ENCODE measurements around the gene PCGF3.
"Not testable (repeated sequence)": the region's sequence is repeated elsewhere in the genome, so short reads cannot be mapped to it uniquely, and the experiment has no call there.

PCGF3 gene

GRCh38 chr4:773214-773613 is 67.6 kb downstream of the PCGF3 start:
- no peak overlapping the region for H3K27ac ChIP-seq

GRCh38 chr4:774419-775092 is 68.9 kb downstream of the PCGF3 start:
- DNase-seq (ENCODE audit: low read depth, low spot score); H3K27ac ChIP-seq: not testable (repeated sequence)

More at GRCh38 chr4:773214-773613, 67.6 kb downstream of the PCGF3 start:
- DNase-seq (ENCODE audit: low read depth, low spot score) = no peak

DNA sequence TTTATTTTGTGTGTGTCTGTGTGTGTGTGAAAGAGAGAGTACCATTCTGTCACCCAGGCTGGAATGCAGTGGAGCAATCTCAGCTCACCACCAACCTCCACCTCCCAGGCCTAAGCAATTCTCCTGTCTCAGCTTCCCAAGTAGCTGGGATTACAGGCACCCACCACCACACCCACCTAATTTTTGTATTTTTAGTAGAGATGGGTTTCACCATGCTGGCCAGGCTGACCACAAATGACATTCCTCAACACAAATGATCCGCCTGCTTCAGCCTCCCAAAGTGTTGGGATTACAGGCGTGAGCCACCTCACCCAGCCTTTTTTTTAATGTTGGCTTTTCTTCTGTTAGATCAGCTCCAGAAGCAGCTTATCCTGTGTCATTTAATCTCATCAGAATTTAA is 69.9 kb downstream of the PCGF3 start:
- DNase-seq (ENCODE audit: low read depth, low spot score); H3K27ac ChIP-seq: not testable (repeated sequence)

GRCh38 chr4:776743-777441 is 71.3 kb downstream of the PCGF3 start:
- no peak for DNase-seq (ENCODE audit: low read depth, low spot score)

GRCh38 chr4:777520-778262 is 72.1 kb downstream of the PCGF3 start:
- DNase-seq (ENCODE audit: low read depth, low spot score) = no peak
- H3K27ac ChIP-seq = no peak overlapping the region

More at GRCh38 chr4:776743-777441, 71.3 kb downstream of the PCGF3 start:
- H3K27ac ChIP-seq = no peak overlapping the region

- DNase-seq (ENCODE audit: low read depth, low spot score) = no peak
These were observed 73.9 kb downstream of the PCGF3 start for GRCh38 chr4:779555-779954.

GRCh38 chr4:780255-780654 is 74.6 kb downstream of the PCGF3 start:
- DNase-seq (ENCODE audit: low read depth, low spot score) = not testable (repeated sequence)
- peak overlapping the region; percentile 85 for H3K27ac ChIP-seq

More at GRCh38 chr4:779555-779954, 73.9 kb downstream of the PCGF3 start:
- no peak overlapping the region for H3K27ac ChIP-seq

DNA sequence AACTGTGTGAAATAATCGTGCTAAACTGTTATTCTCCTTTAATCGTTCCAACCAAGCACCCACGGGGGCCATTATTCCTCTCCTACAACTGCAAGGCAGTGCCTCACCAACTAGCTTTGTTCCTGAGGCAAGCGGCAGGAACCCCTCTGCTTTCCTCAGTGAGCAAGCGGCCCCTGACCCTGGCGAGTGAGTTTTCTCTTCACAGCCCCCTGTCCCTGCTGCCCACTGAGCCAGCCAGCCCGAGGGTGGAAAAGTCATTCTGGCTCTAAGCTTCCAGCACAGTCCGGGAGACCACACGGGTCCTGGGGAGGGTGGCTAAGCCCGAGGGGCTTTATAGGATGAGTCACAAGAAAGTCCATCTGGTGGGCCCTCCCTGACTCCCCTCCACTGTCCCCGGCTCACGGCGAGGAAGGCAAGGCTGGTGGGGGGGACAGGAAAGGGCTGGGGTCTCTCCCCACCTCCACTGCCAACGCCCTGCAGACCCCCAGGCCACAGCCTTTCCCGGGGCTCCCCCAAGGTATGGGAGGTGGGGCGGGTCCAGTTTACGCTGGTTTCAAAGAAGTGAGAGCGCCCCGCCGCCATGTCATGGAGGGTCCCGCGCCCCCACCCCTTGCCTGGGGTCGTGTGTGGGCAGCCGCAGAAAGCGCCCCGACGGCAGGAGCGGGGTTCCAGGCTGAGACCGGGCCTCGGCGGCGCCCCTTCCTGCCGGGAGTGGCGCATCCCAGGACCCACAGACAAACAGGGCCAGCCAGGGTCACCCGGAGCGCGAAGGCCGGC is 75.3 kb downstream of the PCGF3 start:
- DNase-seq (ENCODE audit: low read depth, low spot score) = no peak
- peak overlapping the region; percentile 85 for H3K27ac ChIP-seq

DNA sequence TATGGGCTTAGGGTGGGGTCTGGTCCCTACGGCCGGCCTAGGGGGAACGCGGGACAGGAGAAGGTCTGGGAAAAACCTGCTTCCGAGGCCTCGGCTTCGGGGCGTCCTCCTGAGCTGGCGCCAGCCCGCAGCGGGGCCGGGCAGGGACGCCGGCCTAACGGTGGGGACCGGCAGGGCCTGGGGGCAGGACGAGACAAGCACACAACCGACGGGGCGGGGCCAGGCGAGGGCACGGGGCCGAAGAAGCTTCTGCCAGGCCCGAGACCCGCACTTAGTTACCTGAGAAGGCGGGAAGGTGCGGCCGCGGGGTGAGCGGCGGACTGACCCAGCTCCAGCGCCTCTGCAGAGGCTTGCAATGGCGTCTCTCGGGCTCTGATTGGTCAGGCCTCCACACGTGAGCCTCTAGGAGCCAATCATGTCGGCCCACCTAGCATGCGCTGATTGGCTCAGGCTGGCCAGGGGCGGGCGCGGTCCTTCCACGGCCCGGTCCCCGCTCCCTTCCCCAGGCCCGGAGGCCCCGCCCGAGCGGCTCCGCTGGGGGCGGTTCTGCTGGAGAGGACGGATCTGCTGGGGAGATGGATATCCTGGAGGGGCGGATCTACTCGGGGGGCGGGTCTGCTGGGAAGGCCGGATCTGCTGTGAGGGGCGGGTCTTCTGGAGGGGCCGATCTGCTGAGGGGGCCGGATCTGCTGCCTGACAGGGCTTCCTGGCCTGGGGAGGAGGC is 76.0 kb downstream of the PCGF3 start:
- peak overlapping the region; percentile 85 for H3K27ac ChIP-seq
- peak; percentile 93 for DNase-seq (ENCODE audit: low read depth, low spot score)

- DNase-seq (ENCODE audit: low read depth, low spot score) = no peak
These were observed 79.0 kb downstream of the PCGF3 start for GRCh38 chr4:784401-785331.

GRCh38 chr4:785332-786073 is 79.9 kb downstream of the PCGF3 start:
- DNase-seq (ENCODE audit: low read depth, low spot score) = no peak
- no peak overlapping the region for H3K27ac ChIP-seq

More at GRCh38 chr4:784401-785331, 79.0 kb downstream of the PCGF3 start:
- no peak overlapping the region for H3K27ac ChIP-seq

GRCh38 chr4:786074-786741 is 80.6 kb downstream of the PCGF3 start:
- no peak overlapping the region for H3K27ac ChIP-seq
- DNase-seq (ENCODE audit: low read depth, low spot score) = no peak

GRCh38 chr4:786861-787300 is 81.2 kb downstream of the PCGF3 start:
- H3K27ac ChIP-seq = no peak overlapping the region

DNA sequence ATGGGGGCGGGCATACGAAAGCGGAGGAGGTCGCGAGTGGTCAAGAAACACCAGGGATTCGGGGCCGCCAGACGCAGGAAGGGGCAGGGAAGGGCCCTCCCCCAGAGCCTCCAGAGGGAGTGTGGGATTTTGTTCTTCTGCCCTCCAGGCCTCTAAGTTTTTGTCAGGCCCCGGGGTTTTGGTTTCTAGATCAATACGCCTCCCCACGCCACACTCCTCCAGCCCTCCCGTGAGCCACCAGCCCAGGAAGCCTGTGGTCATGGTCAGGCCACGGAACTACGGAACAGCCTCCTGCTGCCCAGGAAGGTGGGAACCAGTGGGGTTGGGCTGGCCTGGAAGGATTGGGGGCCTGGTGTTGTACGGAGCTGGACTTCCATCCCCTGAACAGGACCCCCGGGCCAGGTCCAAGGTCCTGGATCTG is 81.9 kb downstream of the PCGF3 start:
- DNase-seq (ENCODE audit: low read depth, low spot score) = no peak

More at GRCh38 chr4:786861-787300, 81.2 kb downstream of the PCGF3 start:
- no peak for DNase-seq (ENCODE audit: low read depth, low spot score)

GRCh38 chr4:788006-788635 is 82.5 kb downstream of the PCGF3 start:
- H3K27ac ChIP-seq = no peak overlapping the region
- no peak for DNase-seq (ENCODE audit: low read depth, low spot score)

More for the DNA sequence above, 81.9 kb downstream of the PCGF3 start:
- H3K27ac ChIP-seq = no peak overlapping the region

DNA sequence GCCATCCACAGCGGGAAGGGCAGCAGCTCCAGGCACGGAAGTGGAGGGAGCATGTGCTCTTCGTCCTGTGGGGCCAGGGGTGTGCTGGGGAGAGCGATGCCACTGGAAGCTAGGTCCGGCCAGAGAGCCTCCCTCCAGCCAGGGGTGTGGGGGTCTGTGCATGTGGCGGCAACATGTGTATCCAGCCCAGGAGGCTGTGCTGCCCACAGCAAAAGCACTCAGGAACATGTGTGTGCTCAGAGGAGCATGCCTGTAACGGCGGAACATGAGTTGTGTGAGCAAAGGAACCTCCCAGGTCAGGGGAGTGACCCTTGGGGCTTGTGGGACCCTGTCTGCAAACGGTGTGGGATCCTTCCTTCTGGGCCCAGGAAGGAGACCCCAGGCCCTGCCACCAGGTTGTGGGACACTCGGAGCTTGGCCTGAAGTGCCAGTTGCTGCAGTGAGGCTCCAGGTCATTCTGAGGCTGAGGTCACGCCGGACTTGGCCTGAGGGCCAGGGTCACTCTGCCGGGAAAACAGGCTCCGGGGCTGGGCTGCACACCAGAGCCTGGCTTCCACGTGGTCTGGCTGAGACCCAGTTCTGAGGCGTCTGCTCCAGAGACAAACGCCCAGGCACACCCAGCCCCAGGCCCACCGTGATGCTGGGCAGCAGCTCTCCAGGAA is 83.1 kb downstream of the PCGF3 start:
- DNase-seq (ENCODE audit: low read depth, low spot score) = no peak
- no peak overlapping the region for H3K27ac ChIP-seq
